ENCODE measurements around the gene SPRR5.

GRCh38 chr1:152997901-152998300 lies 50.9 kb downstream of the SPRR5 start:
- TF ChIP-seq RCOR1 (IDR thresholded peaks at IDR 0.05; ENCODE audit: insufficient replicate concordance, low read length) (no peak), POLR2A (IDR thresholded peaks at IDR 0.05; ENCODE audit: low read depth, low read length) (no peak), RAD21 (IDR thresholded peaks at IDR 0.05; ENCODE audit: low read length) (no peak), CTCF (conservative IDR thresholded peaks at IDR 0.05; ENCODE audit: low read depth, low read length) (no peak), USF2 (IDR thresholded peaks at IDR 0.05; ENCODE audit: low read depth, low read length) (no peak)

Data from IMR-90 (cell line).